Stimulated activated CD8-positive, alpha-beta memory T cell treated with anti-CD3 and anti-CD28 coated beads, Interleukin-15, amount 100 ng/mL, for 4 hours (primary cell): Measurements from ENCODE around the gene TNS2.
"Not testable (repeated sequence)": the region's sequence is repeated elsewhere in the genome, so short reads cannot be mapped to it uniquely, and the experiment has no call there.

Source experiments
- DNase-seq, 2 donors: peaks; one replicate each; pipeline ENCODE4 v3.0.0-alpha.2; 2020; ENCODE audit warnings: low read depth in 2 of 2

Gene TNS2

GRCh38 chr12:53049571-53050318 is at the start of gene TNS2:
TNS2 (plus strand) TSS chr12:53050065; CDS start chr12:53050186, 121 bp downstream.
- DNase-seq = no peak

DNA sequence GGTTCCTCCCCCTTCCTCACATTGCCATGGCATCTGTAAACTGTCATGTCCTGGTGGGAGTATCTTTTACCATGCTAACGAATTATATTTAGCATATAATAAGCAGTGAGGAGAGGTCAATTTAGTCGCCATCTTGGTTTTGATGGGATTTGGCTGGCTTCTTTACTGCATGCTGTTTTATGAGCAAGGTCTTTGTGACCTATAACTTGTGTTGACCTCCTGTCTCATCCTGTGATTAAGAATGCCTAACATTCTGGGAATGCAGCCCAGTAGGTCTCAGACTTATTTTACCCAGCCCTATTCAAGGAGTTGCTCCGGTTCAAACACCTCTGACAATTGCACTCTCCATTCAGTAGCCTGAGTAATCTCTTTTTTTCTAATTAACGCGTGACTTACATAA is 45.7 kb upstream of the TNS2 start:
- no peak for DNase-seq

DNA sequence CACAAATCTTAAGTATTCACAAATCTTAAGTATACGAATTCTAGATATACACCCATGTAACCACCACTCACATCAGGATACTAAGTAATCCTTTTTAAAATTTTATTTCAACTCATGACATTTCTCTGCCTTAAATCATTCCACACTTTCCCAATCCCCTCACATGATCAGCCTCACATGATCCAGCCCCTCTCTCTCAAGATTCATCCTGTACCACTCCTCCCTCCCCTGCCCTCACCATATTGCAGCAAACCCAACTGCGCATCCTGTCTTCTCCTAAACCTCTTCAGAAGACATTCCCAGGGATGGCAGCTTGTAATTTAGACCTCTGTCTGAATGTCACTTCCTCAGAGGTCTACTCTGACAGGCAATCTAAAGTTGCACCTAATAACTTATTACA is 45.3 kb upstream of the TNS2 start:
- DNase-seq = no peak

- DNase-seq = no peak
Measured at GRCh38 chr12:53005215-53005985, 44.5 kb upstream of the TNS2 start.

GRCh38 chr12:53005986-53006809 is 43.7 kb upstream of the TNS2 start, which contains the start of gene EIF4B:
EIF4B (plus strand) TSS chr12:53006456; CDS start chr12:53006484, 28 bp downstream.
- peak; percentile 99 to 100 for DNase-seq

DNA sequence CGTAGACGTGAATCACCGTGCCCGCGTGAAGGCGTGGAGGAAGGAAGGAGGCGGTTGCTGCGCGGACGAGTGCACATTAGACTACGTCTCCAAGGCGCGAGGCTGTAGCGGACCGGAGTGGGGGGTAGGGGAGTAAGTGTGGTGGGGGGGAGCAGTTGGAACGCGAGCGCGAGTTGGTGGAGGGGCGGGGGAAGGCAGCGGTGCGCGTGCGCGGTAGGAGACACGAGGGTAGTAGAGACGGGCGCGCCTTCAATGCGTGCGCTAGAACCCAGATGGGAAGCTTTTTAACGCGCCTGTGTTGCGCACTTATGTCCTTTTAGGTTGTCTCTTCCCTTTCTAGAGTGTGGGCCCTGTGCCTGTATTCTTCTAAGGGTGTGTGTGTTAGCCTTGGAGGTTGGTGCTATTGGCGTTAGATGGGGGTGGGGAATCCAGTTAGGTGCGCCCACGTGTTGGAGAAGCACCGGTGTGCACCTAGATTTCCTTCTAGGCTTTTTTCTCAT is 43.0 kb upstream of the TNS2 start:
- DNase-seq = peak; percentile 59 to 72

- DNase-seq = no peak
Measured at GRCh38 chr12:53007343-53007742, 42.5 kb upstream of the TNS2 start.

- not testable (repeated sequence) for DNase-seq
Measured at GRCh38 chr12:53008760-53009159, 41.1 kb upstream of the TNS2 start.

DNA sequence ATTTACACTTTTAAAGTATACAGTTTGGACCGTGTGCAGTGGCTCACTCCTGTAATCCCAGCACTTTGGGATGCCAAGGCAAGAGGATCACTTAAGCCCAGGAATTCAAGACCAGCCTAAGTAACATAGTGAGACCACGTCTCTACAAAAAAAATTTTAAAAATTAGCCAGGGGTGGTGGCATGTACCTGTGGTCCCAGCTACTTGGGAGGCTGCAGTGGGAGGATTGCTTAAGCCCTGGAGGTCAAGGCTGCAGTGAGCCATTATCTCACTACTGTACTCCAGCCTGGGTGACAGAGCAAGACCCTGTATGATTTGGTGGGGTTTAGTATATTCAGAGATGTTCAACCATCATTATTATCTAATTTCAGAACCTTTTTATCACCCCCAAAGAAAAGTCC is 38.9 kb upstream of the TNS2 start:
- no peak for DNase-seq

GRCh38 chr12:53011889-53012288 is 38.0 kb upstream of the TNS2 start:
- DNase-seq = no peak

DNA sequence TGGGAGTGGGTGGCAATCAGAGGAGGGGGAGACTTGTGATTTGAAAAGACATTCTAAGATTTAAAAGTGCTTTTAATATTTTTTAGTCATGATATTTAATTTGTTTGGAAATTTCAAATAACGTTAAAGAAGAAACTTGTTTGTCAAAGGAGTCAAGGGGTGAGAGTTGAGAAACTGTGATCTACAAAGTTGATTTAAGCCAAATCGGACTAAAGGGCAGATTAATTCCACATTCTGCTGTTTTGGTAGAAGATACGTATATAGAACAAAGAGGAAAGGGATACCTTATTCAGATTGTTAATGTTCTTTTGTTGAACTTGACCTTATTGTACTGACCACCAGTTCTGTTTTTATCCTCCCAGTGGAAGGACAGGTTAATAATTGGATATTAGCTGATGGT is 36.9 kb upstream of the TNS2 start:
- DNase-seq = no peak

DNA sequence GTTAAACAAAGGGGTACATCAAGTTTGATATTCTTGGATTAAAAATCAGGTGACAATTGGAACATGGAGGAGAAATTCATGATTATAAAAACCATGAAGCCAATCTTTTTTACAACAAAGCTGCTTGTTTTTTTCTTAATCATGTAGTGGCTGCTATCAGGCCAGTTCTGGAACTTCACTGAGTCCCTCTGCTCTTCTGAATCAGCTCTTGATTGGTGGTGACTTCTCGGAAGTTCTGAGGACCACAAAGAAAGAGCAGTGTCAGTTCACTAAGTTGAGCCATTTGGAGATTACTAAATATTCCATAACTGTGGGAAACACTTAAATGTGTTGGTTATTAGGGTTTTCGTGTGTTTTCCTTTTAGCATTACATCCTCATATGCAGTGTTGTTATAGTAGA is 35.2 kb upstream of the TNS2 start:
- no peak for DNase-seq

DNA sequence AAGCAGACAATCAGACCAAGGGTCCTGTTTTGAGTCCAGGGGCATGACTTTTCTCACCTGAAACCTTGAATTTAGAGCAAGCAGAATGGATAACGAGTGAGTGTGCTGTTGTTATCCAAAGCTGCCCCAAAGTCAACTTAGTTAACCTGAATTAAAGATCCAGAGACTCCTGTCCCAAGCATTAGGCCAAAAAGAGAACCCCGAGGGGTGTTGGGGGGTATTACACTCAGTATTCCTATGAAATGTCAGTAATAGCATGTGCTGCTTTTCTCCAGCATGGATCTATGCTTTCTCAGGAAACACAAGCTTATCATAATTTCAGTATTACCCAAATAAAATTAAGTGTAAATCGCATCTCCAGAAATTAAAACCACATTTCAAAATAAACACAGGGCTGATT is 24.6 kb upstream of the TNS2 start:
- DNase-seq = no peak

- not testable (repeated sequence) for DNase-seq
Measured at GRCh38 chr12:53027014-53027413, 22.9 kb upstream of the TNS2 start.

- no peak for DNase-seq
Measured at GRCh38 chr12:53031616-53032015, 18.2 kb upstream of the TNS2 start.

GRCh38 chr12:53033832-53034231 is 16.0 kb upstream of the TNS2 start:
- DNase-seq = not testable (repeated sequence)

DNA sequence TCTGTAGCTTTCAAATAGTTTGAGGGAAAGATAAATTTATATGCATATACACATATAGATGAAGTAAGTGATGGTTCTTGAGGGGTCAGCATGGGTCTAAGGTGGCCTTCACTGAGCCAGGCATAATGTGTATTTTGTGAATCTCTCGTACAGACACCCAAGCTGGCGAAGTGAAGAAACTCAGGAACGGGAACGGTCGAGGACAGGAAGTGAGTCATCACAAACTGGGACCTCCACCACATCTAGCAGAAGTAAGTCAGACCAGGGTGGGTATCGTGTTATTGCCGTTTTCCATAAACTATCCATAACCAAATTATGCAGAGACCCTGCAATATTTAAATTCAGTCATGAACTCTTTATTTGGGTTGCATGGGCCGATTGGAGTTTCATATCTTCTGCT is 15.4 kb upstream of the TNS2 start:
- DNase-seq = no peak

DNA sequence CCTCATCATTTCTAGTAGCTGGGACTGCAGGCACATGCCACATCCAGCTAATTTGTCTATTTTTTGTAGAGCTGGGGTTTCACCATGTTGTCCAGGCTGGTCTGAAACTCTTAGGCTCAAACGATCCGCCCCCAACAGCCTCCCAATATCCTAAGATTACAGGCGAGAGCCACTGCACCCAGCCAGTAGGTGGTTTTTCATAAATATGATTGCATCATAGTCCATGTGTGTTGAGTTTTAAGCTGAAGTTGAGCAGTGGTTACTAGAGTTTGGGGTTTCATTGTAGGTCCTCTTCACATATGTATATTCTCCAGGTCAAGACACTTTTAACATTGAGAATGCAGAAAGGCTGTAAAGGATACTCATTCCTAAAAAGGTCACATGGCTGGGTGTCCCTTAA is 13.1 kb upstream of the TNS2 start:
- DNase-seq = no peak

- DNase-seq = no peak
Measured at GRCh38 chr12:53039851-53040250, 10.0 kb upstream of the TNS2 start.

DNA sequence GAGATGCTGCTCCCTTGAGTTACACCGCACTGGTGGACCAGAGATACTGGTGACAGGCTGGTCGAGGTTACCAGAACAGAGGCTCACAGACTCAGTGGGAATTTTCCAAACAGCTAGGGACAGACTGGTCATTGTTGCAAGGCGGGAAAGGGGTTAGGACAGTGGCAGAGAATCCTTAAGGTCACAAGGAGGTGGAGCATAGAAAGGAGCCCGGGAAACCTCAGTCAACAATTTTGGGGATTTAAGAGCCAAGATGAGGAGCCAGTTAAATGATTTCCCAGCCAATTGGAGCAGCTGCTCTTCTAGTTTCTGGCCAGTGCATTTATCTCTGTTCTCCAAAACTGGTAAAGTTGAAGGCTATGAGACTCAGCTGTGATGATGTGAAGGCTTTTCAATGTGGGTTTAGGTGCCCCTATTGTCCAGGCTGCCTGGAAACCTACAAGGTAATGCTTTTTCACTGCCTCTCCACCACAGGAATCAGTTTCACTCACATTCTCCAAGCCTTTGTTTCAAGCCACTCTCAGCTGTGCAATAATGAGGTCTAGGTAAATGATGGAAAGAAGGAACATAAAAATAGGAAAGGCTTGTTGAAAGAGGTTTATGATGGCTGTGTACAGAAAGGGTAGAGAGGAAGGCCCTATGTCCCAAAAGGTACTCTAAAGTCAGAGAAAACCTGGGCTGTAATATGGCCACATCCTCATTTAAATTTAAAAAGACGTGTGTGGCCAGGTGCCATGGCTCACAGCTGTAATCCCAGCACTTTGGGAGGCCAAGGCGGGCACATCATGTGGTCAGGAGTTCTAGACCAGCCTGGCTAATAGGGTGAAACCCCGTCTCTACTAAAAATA is 7.0 kb upstream of the TNS2 start:
- DNase-seq = no peak

DNA sequence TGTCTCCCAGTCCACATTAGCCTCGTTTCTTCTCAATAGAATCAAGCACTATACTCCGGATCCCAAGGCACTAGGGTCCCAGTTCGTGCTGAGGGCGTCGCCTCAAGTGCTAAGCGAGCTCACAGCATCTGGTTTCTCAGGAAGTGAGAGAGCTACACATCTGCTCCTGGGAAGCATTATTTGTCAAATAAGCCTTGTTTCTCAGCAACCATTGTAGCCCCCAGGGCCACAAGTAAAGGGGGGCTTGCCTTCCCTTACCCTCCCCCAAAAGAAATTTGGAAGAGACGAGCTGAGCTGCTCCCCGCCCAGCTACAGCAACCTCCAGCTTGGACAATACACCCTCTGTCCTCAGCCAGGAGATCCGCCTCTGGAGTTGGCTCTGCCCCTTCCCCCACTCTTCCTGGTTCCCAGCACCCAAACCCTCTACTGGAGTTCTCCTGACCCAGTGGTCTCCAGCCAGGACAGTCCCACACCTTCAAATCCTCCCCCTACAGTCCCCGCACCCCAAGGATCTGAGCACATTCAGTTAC is 5.7 kb upstream of the TNS2 start:
- no peak for DNase-seq
